DOHH2 (cell line): ENCODE measurements around the gene GATB.

Experiments
- CTCF ChIP-seq: fragments of 200-600 bp; sonication (generic); IDR thresholded peaks from one replicate; pipeline ENCODE4 v1.5.1; 2014; ENCODE audit warnings: antibody characterized with exemption, mild to moderate bottlenecking, low read depth, low read length; ENCODE audit not compliant: poor library complexity, severe bottlenecking
- EZH2phosphoT487 ChIP-seq: fragments of 200-600 bp; sonication (generic); IDR thresholded peaks from 2 replicates; pipeline ENCODE4 v1.6.1; 2017; ENCODE audit warnings: borderline replicate concordance, mild to moderate bottlenecking, antibody characterized with exemption, low read length, moderate library complexity, mixed read lengths

- TF ChIP-seq CTCF (no peak), EZH2phosphoT487 (no peak)
Observed at GRCh38 chr4:151653548-151653918, 107.3 kb downstream of the GATB start.
